ENCODE data around the gene SMCO3.

DNA sequence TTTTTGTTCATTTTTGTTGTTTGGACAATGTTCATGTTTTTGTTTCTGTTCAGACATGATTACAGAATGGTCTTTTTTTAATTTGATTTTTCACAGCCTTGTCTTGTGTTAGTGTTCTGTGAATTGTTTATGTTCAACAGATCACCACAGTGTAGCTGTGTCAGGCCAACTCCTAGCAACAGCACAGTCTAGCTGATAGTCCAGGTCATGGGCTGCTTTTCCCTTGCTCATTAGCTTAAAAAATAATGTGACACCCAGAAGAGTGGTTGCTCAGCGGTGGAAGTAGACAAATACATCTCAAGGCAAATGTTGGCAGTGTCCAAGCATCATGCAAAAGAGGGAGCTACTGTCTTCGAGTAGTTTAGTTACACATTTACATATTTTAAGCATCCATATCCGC lies 33.1 kb downstream of the SMCO3 start:
- TF ChIP-seq, protein P1, sequence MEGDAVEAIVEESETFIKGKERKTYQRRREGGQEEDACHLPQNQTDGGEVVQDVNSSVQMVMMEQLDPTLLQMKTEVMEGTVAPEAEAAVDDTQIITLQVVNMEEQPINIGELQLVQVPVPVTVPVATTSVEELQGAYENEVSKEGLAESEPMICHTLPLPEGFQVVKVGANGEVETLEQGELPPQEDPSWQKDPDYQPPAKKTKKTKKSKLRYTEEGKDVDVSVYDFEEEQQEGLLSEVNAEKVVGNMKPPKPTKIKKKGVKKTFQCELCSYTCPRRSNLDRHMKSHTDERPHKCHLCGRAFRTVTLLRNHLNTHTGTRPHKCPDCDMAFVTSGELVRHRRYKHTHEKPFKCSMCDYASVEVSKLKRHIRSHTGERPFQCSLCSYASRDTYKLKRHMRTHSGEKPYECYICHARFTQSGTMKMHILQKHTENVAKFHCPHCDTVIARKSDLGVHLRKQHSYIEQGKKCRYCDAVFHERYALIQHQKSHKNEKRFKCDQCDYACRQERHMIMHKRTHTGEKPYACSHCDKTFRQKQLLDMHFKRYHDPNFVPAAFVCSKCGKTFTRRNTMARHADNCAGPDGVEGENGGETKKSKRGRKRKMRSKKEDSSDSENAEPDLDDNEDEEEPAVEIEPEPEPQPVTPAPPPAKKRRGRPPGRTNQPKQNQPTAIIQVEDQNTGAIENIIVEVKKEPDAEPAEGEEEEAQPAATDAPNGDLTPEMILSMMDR (IDR thresholded peaks at IDR 0.05 in 2 of 3, conservative IDR thresholded peaks at IDR 0.05 in 1 of 3; ENCODE audit: control insufficient read depth in 2 of 3, extremely low read depth in 1 of 3, insufficient read depth in 1 of 3, low read depth in 3 of 3, low read length in 3 of 3): no peak
- TF ChIP-seq SP1 (IDR thresholded peaks at IDR 0.05; ENCODE audit: low read depth, low read length) (no peak), PML (IDR thresholded peaks at IDR 0.05; ENCODE audit: low read length) (no peak), EZH2 (IDR thresholded peaks at IDR 0.05; ENCODE audit: borderline replicate concordance, control insufficient read depth, low read depth, low read length) (no peak), POLR2A (IDR thresholded peaks at IDR 0.05; ENCODE audit: low read depth, low read length) (no peak), YY1 (IDR thresholded peaks at IDR 0.05; ENCODE audit: low read depth, low read length) (no peak), SREBF2 (IDR thresholded peaks at IDR 0.05; ENCODE audit: low read length) (no peak), CHD2 (IDR thresholded peaks at IDR 0.05; ENCODE audit: borderline replicate concordance, low read depth, low read length) (no peak), CHD4 (IDR thresholded peaks at IDR 0.05) (no peak), ZSCAN29 (IDR thresholded peaks at IDR 0.05) (no peak), EGR1 (IDR thresholded peaks at IDR 0.05; ENCODE audit: borderline replicate concordance in 1 of 2, low read depth in 2 of 2, low read length in 2 of 2) (no peak)
